ENCODE measurements around the gene GALNT18.

GALNT18 gene

GRCh38 chr11:11493698-11494097, 128.1 kb downstream of the GALNT18 start:
- DNase-seq: no peak

- DNase-seq: no peak
Measured at GRCh38 chr11:11491589-11491988, 130.2 kb downstream of the GALNT18 start.

- no peak for DNase-seq
Measured at GRCh38 chr11:11491014-11491413, 130.8 kb downstream of the GALNT18 start.

- DNase-seq: no peak
Measured at GRCh38 chr11:11486423-11486822, 135.4 kb downstream of the GALNT18 start.

GRCh38 chr11:11486002-11486401, 135.8 kb downstream of the GALNT18 start:
- DNase-seq: no peak

- no peak for DNase-seq
Measured at GRCh38 chr11:11483627-11484026, 138.2 kb downstream of the GALNT18 start.

- no peak for DNase-seq
Measured at GRCh38 chr11:11482730-11483129, 139.1 kb downstream of the GALNT18 start.

- no peak for DNase-seq
Measured at GRCh38 chr11:11481371-11481770, 140.4 kb downstream of the GALNT18 start.

GRCh38 chr11:11480971-11481370, 140.8 kb downstream of the GALNT18 start:
- DNase-seq: no peak

GRCh38 chr11:11478687-11479086, 143.1 kb downstream of the GALNT18 start:
- no peak for DNase-seq

- DNase-seq: no peak
Measured at GRCh38 chr11:11477695-11478420, 143.9 kb downstream of the GALNT18 start.

GRCh38 chr11:11476971-11477645, 144.7 kb downstream of the GALNT18 start:
- DNase-seq: no peak

GRCh38 chr11:11476499-11476898, 145.3 kb downstream of the GALNT18 start:
- DNase-seq: no peak

GRCh38 chr11:11472106-11472505, 149.7 kb downstream of the GALNT18 start:
- DNase-seq: no peak

- no peak for DNase-seq
Measured at GRCh38 chr11:11471201-11471600, 150.6 kb downstream of the GALNT18 start.

GRCh38 chr11:11468954-11469353, 152.9 kb downstream of the GALNT18 start:
- no peak for DNase-seq

- no peak for DNase-seq
Measured at GRCh38 chr11:11467312-11467711, 154.5 kb downstream of the GALNT18 start.

- no peak for DNase-seq
Measured at GRCh38 chr11:11464555-11464954, 157.2 kb downstream of the GALNT18 start.

GRCh38 chr11:11463405-11463804, 158.4 kb downstream of the GALNT18 start:
- no peak for DNase-seq

- DNase-seq: no peak
Measured at GRCh38 chr11:11461473-11461872, 160.3 kb downstream of the GALNT18 start.

- no peak for DNase-seq
Measured at GRCh38 chr11:11459578-11459977, 162.2 kb downstream of the GALNT18 start.

GRCh38 chr11:11458485-11458884, 163.3 kb downstream of the GALNT18 start:
- DNase-seq: no peak

GRCh38 chr11:11458001-11458400, 163.8 kb downstream of the GALNT18 start:
- DNase-seq: no peak

GRCh38 chr11:11456866-11457265, 164.9 kb downstream of the GALNT18 start:
- DNase-seq: no peak
